Activated T-helper 1 cell treated with anti-CD3 and anti-CD28 coated beads, Interleukin-2, amount 50 U/mL, for 16 hours (primary cell): ENCODE results near the gene ETF1.
"Not testable (repeated sequence)": the region's sequence is repeated elsewhere in the genome, so short reads cannot be mapped to it uniquely, and the experiment has no call there.

ENCODE experiments used
- DNase-seq, 2 donors: peaks; one replicate each; pipeline ENCODE4 v3.0.0-alpha.2; 2020; ENCODE audit warnings: low read depth in 1 of 2, low spot score in 1 of 2

Gene ETF1

GRCh38 chr5:138491284-138491648 is 51.8 kb downstream of the ETF1 start:
- no peak for DNase-seq

GRCh38 chr5:138490648-138491283 is 52.3 kb downstream of the ETF1 start:
- no peak for DNase-seq

- no peak for DNase-seq
These were observed 53.4 kb downstream of the ETF1 start for GRCh38 chr5:138489683-138490061.

GRCh38 chr5:138488481-138488945 is 54.5 kb downstream of the ETF1 start:
- no peak for DNase-seq

- DNase-seq: no peak
These were observed 60.4 kb downstream of the ETF1 start for GRCh38 chr5:138482638-138483037.

- no peak for DNase-seq
These were observed 66.1 kb downstream of the ETF1 start for GRCh38 chr5:138476918-138477317.

- not testable (repeated sequence) for DNase-seq
These were observed 69.9 kb downstream of the ETF1 start for GRCh38 chr5:138473151-138473550.

GRCh38 chr5:138472353-138472752 is 70.7 kb downstream of the ETF1 start:
- DNase-seq: no peak

GRCh38 chr5:138471052-138471361 is 72.0 kb downstream of the ETF1 start:
- no peak for DNase-seq

- no peak for DNase-seq
These were observed 72.5 kb downstream of the ETF1 start for GRCh38 chr5:138470322-138471051.

GRCh38 chr5:138469540-138470321 is 73.3 kb downstream of the ETF1 start:
- DNase-seq: no peak

GRCh38 chr5:138468966-138469539 is 74.0 kb downstream of the ETF1 start:
- no peak for DNase-seq

GRCh38 chr5:138468133-138468965 is 74.7 kb downstream of the ETF1 start:
- DNase-seq: no peak

- DNase-seq: no peak
These were observed 75.3 kb downstream of the ETF1 start for GRCh38 chr5:138467711-138468132.

- no peak for DNase-seq
These were observed 75.9 kb downstream of the ETF1 start for GRCh38 chr5:138466900-138467710.

GRCh38 chr5:138466125-138466899 is 76.7 kb downstream of the ETF1 start:
- DNase-seq: no peak

- DNase-seq: peak; percentile 88 to 89
These were observed 77.5 kb downstream of the ETF1 start, which contains the start of gene EGR1 for GRCh38 chr5:138465261-138466124. Gene EGR1, plus strand, starts transcription at chr5:138465479. Its CDS starts 283 bp downstream, at chr5:138465762.
